Measurements from ENCODE around the gene MCF2L2. TPM values are rescaled to one million over a fixed set of nuclear protein-coding genes. Genes with fewer than 3 reads are reported as not detected.
"Not testable (repeated sequence)": the region's sequence is repeated elsewhere in the genome, so short reads cannot be mapped to it uniquely, and the experiment has no call there.

MCF2L2 gene
- total RNA-seq, 1 experiment from 2014 or later = 12.2 TPM

DNA sequence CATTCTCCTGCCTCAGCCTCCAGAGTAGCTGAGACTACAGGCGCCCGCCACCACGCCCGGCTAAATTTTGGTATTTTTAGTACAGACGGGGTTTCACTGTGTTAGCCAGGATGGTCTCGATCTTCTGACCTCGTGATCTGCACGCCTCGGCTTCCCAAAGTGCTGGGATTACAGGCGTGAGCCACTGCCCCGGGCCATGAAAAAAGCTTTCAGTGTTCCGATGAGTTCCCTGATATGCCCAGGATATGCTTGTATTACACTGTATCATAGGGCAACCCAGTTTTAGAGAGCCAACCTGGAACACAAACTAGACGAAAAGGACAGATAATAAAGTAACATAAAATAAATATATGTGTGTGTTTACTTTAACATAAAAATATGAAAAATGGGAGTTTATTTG, 37.3 kb upstream of the MCF2L2 start:
- H3K27ac ChIP-seq (ENCODE audit: low read length); H3K9me3 ChIP-seq (ENCODE audit: low read length); H3K27me3 ChIP-seq (ENCODE audit: low read length); H3K4me3 ChIP-seq (ENCODE audit: low read length); H3K9me2 ChIP-seq (replicated peaks; ENCODE audit: insufficient read depth, low read length); DNase-seq; H3K9ac ChIP-seq (ENCODE audit: low read length); H3K36me3 ChIP-seq (ENCODE audit: insufficient read depth, low read length); H3K4me2 ChIP-seq (ENCODE audit: low read depth, low read length, poor library complexity, severe bottlenecking); H4K20me1 ChIP-seq (ENCODE audit: insufficient read depth, low read depth, low read length); H2AFZ ChIP-seq (ENCODE audit: low read length); H3K79me2 ChIP-seq (ENCODE audit: low read length): not testable (repeated sequence)
- peaks cover 19% of the 10 kb centered on the region for H3K4me1 ChIP-seq (ENCODE audit: low read length)

DNA sequence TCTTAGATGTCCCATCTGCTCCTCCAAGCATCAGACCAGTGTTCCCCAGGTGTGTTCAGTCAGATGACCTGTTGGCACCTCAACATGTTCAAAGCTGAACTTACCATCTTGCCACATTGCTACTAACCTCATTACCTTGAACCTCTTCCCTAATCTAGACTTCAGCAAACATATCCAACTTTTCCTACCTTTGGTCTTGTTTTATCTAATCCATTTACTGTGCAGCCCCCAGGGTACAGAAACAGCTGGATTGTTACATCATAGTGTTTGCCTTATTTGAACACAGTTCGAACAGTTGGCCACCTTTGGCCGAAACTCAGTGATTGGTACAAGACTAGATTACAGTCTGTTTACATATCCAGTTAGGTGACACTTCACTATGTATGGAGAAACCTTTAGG, 36.1 kb upstream of the MCF2L2 start:
- no peaks in the 10 kb centered on the region for H3K79me2 ChIP-seq (ENCODE audit: low read length)
- H3K9ac ChIP-seq (ENCODE audit: low read length) = no peak overlapping the region
- H4K20me1 ChIP-seq (ENCODE audit: insufficient read depth, low read depth, low read length) = no peaks in the 10 kb centered on the region
- no peaks in the 10 kb centered on the region for H3K36me3 ChIP-seq (ENCODE audit: insufficient read depth, low read length)
- no peaks in the 10 kb centered on the region for H3K27me3 ChIP-seq (ENCODE audit: low read length)
- no peak overlapping the region for H3K4me3 ChIP-seq (ENCODE audit: low read length)
- H2AFZ ChIP-seq (ENCODE audit: low read length) = no peak overlapping the region
- no peak overlapping the region for H3K4me2 ChIP-seq (ENCODE audit: low read depth, low read length, poor library complexity, severe bottlenecking)
- no peaks in the 10 kb centered on the region for H3K9me2 ChIP-seq (replicated peaks; ENCODE audit: insufficient read depth, low read length)
- DNase-seq = no peak
- H3K27ac ChIP-seq (ENCODE audit: low read length) = no peak overlapping the region
- peaks cover 27% of the 10 kb centered on the region for H3K4me1 ChIP-seq (ENCODE audit: low read length)
- H3K9me3 ChIP-seq (ENCODE audit: low read length) = no peaks in the 10 kb centered on the region

DNA sequence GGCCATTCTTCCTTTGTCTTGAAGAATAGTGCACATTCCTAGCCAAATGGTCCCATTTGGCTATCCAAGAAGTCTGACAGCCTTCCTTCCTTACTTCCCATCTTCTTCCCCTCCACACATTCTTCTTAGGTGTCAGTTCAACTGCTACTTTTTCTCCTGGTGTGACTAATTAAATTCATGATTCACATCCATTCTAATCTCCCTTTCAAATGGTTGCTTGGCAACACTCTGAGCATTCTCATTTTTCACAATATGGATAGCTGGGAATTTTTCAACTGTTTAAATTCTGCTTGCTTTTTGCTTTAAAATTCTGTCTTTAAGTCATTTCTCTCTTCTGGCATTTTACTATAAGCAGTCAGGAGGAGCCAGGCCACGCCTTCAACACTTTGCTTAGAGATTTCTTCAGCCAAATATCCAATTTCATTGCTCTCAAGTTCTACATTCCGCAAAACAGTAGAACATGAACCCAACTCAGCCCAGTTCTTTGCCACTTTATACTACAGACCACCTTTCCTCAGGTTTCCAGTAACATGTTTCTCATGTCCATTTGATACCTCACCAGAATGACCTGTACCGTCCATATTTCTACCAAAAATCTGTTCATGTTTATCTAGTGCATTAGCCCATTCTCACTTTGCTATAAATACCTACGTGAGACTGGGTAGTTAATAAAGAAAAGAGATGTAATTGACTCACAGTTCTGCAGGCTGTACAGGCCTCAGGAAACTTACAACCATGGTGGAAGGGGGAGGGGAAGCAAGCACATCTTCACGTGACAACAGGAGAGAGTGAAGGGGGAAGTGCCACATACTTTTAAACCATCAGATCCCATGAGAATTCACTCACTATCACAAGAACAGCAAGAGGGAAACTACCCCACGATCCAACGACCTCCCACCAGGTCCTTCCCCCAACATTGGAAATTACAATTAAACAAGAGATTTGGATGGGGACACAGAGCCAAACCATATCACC, 31.9 kb upstream of the MCF2L2 start:
- peak overlapping the region; percentile 61 for H3K4me2 ChIP-seq (ENCODE audit: low read depth, low read length, poor library complexity, severe bottlenecking)
- peaks cover 20% of the 10 kb centered on the region for H3K4me1 ChIP-seq (ENCODE audit: low read length)
- peak overlapping the region; percentile 33; the same call in 1 of the 2 replicates for H3K27ac ChIP-seq (ENCODE audit: low read length)
- no peaks in the 10 kb centered on the region for H3K9me3 ChIP-seq (ENCODE audit: low read length)
- H4K20me1 ChIP-seq (ENCODE audit: insufficient read depth, low read depth, low read length) = no peaks in the 10 kb centered on the region
- H3K9ac ChIP-seq (ENCODE audit: low read length) = peak overlapping the region; percentile 34
- H3K79me2 ChIP-seq (ENCODE audit: low read length) = no peaks in the 10 kb centered on the region
- DNase-seq = peak; percentile 87
- peak overlapping the region; percentile 46 for H3K4me3 ChIP-seq (ENCODE audit: low read length)
- H3K36me3 ChIP-seq (ENCODE audit: insufficient read depth, low read length) = peaks cover 5% of the 10 kb centered on the region; the same call in 1 of the 2 replicates
- peak overlapping the region; percentile 67 for H2AFZ ChIP-seq (ENCODE audit: low read length)
- no peaks in the 10 kb centered on the region for H3K9me2 ChIP-seq (replicated peaks; ENCODE audit: insufficient read depth, low read length)
- no peaks in the 10 kb centered on the region for H3K27me3 ChIP-seq (ENCODE audit: low read length)

DNA sequence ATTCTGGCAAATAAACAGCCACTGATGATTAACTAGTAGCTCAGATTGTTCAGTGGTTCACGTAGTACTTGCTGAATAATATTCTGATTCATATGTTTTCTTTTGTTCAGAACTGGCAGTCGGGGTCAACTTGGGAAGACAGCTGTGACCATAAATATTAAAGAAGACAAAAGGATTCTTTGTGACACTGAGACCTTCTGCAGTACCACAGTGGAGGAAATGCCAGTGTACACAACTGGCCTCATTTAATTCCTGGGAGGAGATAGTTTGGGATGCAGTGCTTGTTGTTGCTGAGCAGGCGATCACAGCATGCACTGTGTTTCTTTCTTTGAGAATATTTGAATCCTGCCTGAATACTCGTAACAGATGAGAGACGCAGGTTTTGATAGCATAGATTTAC, 26.7 kb upstream of the MCF2L2 start:
- Histone ChIP-seq H3K79me2 (ENCODE audit: low read length) (peaks cover 7% of the 10 kb centered on the region), H3K4me1 (ENCODE audit: low read length) (peaks cover 11% of the 10 kb centered on the region), H4K20me1 (ENCODE audit: insufficient read depth, low read depth, low read length) (no peaks in the 10 kb centered on the region), H3K9me3 (ENCODE audit: low read length) (no peaks in the 10 kb centered on the region), H3K36me3 (ENCODE audit: insufficient read depth, low read length) (peaks cover 21% of the 10 kb centered on the region; the same call in 1 of the 2 replicates), H2AFZ (ENCODE audit: low read length) (no peak overlapping the region), H3K4me2 (ENCODE audit: low read depth, low read length, poor library complexity, severe bottlenecking) (no peak overlapping the region), H3K4me3 (ENCODE audit: low read length) (no peak overlapping the region), H3K9me2 (replicated peaks; ENCODE audit: insufficient read depth, low read length) (no peaks in the 10 kb centered on the region), H3K27me3 (ENCODE audit: low read length) (no peaks in the 10 kb centered on the region), H3K9ac (ENCODE audit: low read length) (no peak overlapping the region), H3K27ac (ENCODE audit: low read length) (no peak overlapping the region)
- no peak for DNase-seq

DNA sequence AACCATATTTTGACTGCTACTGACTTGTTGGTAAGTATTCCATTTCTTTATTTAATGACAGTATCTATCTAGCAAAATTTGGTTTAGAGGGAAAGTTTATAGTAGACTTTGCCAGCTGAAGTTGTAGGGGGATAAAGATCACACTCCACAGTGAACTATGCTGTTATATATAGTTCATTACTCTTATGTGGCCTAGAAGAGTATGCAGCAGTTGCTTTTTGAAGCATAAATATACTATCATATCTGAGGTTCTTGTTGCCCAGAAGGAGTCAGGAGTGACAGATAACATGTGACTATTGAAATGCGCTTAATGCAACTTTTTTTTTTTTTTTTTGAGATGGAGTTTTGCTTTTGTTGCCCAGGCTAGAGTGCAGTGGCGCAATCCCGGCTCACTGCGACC, 25.6 kb upstream of the MCF2L2 start:
- Histone ChIP-seq H3K9ac (ENCODE audit: low read length) (no peak overlapping the region), H3K4me2 (ENCODE audit: low read depth, low read length, poor library complexity, severe bottlenecking) (no peak overlapping the region), H2AFZ (ENCODE audit: low read length) (no peak overlapping the region), H3K9me3 (ENCODE audit: low read length) (no peaks in the 10 kb centered on the region), H3K27ac (ENCODE audit: low read length) (no peak overlapping the region), H3K4me1 (ENCODE audit: low read length) (peaks cover 12% of the 10 kb centered on the region), H3K79me2 (ENCODE audit: low read length) (peaks cover 16% of the 10 kb centered on the region), H3K4me3 (ENCODE audit: low read length) (no peak overlapping the region), H3K9me2 (replicated peaks; ENCODE audit: insufficient read depth, low read length) (no peaks in the 10 kb centered on the region), H4K20me1 (ENCODE audit: insufficient read depth, low read depth, low read length) (no peaks in the 10 kb centered on the region), H3K27me3 (ENCODE audit: low read length) (no peaks in the 10 kb centered on the region), H3K36me3 (ENCODE audit: insufficient read depth, low read length) (peaks cover 21% of the 10 kb centered on the region; the same call in 1 of the 2 replicates)
- DNase-seq = no peak

DNA sequence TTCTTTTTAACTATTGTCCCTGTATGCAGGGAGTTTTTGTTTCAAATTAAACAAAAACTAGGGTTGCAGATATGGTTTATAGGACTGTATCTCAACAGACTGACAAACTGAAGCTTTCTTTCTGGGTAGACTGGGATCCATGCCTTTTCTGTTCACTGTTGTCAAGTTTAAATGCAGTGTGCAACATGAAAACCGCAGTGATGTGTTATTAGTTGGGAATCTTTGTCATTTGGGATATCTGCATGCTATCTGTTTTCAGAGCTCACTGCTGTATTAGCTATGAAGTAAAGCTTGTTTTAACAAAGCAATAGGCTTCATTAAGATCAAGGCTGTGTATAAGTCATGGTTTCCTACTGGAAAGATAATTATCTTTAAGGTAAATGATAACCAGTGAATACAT, 21.4 kb upstream of the MCF2L2 start:
- Histone ChIP-seq H3K9ac (ENCODE audit: low read length) (no peak overlapping the region; the same call in 1 of the 2 replicates), H2AFZ (ENCODE audit: low read length) (no peak overlapping the region)

DNA sequence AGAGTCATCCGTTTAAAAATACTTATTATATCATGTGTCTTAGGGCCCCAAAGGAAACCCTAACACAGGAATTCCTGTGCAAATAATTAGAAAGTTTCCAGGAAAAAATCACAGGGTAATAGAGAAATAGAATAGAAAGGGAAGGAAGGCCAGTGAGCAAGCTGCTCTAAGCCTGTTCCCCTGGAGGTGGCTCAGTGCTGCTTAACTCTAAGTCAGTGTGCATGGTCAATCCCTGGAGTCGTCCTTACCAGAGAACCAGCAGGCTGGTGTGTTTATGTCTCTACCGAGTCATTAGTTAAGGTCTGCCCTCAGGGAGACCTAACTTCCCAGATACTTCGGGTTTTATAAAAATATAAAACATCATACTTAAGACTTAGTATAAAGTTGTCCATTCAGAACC, 21.0 kb upstream of the MCF2L2 start:
- peak overlapping the region; percentile 80 for H3K9ac ChIP-seq (ENCODE audit: low read length)
- no peaks in the 10 kb centered on the region for H4K20me1 ChIP-seq (ENCODE audit: insufficient read depth, low read depth, low read length)
- peak overlapping the region; percentile 80; the same call in 1 of the 2 replicates for H3K4me3 ChIP-seq (ENCODE audit: low read length)
- DNase-seq = peak; percentile 56
- peaks cover 30% of the 10 kb centered on the region for H3K79me2 ChIP-seq (ENCODE audit: low read length)
- peaks cover 3% of the 10 kb centered on the region; the same call in 1 of the 2 replicates for H3K9me3 ChIP-seq (ENCODE audit: low read length)
- H3K27ac ChIP-seq (ENCODE audit: low read length) = no peak overlapping the region
- H3K36me3 ChIP-seq (ENCODE audit: insufficient read depth, low read length) = peaks cover 11% of the 10 kb centered on the region; the same call in 1 of the 2 replicates
- H3K4me1 ChIP-seq (ENCODE audit: low read length) = peaks cover 28% of the 10 kb centered on the region
- no peak overlapping the region for H2AFZ ChIP-seq (ENCODE audit: low read length)
- no peaks in the 10 kb centered on the region for H3K27me3 ChIP-seq (ENCODE audit: low read length)
- no peaks in the 10 kb centered on the region for H3K9me2 ChIP-seq (replicated peaks; ENCODE audit: insufficient read depth, low read length)
- H3K4me2 ChIP-seq (ENCODE audit: low read depth, low read length, poor library complexity, severe bottlenecking) = peak overlapping the region; percentile 87

More for the DNA sequence above, 21.4 kb upstream of the MCF2L2 start:
- Histone ChIP-seq H3K4me3 (ENCODE audit: low read length) (no peak overlapping the region), H3K36me3 (ENCODE audit: insufficient read depth, low read length) (peaks cover 12% of the 10 kb centered on the region; the same call in 1 of the 2 replicates), H4K20me1 (ENCODE audit: insufficient read depth, low read depth, low read length) (no peaks in the 10 kb centered on the region), H3K79me2 (ENCODE audit: low read length) (peaks cover 30% of the 10 kb centered on the region), H3K4me1 (ENCODE audit: low read length) (peaks cover 28% of the 10 kb centered on the region), H3K27me3 (ENCODE audit: low read length) (no peaks in the 10 kb centered on the region), H3K9me2 (replicated peaks; ENCODE audit: insufficient read depth, low read length) (no peaks in the 10 kb centered on the region), H3K4me2 (ENCODE audit: low read depth, low read length, poor library complexity, severe bottlenecking) (peak overlapping the region; percentile 87), H3K27ac (ENCODE audit: low read length) (no peak overlapping the region), H3K9me3 (ENCODE audit: low read length) (no peaks in the 10 kb centered on the region)
- DNase-seq = no peak

DNA sequence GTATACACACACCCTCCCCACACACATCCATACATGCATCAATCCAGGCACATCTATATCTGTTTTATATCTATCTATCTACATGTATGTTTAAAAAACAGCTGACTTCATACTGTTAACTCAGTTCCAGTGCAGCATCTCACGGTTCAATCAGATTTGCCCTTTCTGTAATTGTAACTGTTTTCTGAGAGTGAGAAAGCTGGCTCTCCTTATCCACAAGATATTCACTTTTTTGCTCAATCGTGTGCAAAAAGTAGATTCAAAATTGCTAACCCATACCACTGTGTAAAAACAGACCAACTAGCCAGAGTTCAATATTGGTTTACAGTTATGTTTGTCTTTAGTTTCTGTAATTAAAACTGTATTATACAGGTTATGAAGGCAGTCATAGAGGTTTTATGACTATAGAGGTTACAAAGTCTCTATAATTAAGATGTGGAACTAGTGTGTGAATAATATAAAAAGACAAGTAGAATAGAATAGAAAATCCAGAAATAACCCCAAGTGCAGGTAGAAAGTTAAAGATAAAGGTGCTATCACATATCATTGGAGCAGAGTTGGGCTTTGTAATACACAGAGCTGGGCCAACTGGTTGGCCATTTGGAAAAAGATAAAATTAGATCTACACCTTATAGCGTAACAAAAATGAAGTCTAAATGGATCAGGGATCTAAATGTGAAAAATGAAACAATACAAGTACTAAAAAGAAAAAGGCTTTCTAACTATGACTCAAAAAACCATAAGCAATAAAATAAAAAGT, 20.1 kb upstream of the MCF2L2 start:
- peak overlapping the region; percentile 80 for H3K9ac ChIP-seq (ENCODE audit: low read length)
- peak; percentile 54 for DNase-seq
- H3K27ac ChIP-seq (ENCODE audit: low read length) = no peak overlapping the region
- peaks cover 30% of the 10 kb centered on the region for H3K79me2 ChIP-seq (ENCODE audit: low read length)
- H3K36me3 ChIP-seq (ENCODE audit: insufficient read depth, low read length) = peaks cover 11% of the 10 kb centered on the region
- H3K4me2 ChIP-seq (ENCODE audit: low read depth, low read length, poor library complexity, severe bottlenecking) = peak overlapping the region; percentile 87
- peaks cover 11% of the 10 kb centered on the region for H3K9me3 ChIP-seq (ENCODE audit: low read length)
- peaks cover 28% of the 10 kb centered on the region for H3K4me1 ChIP-seq (ENCODE audit: low read length)
- peak overlapping the region; percentile 80 for H3K4me3 ChIP-seq (ENCODE audit: low read length)
- no peaks in the 10 kb centered on the region; the same call in 1 of the 2 replicates for H3K27me3 ChIP-seq (ENCODE audit: low read length)
- no peak overlapping the region for H2AFZ ChIP-seq (ENCODE audit: low read length)
- H4K20me1 ChIP-seq (ENCODE audit: insufficient read depth, low read depth, low read length) = no peaks in the 10 kb centered on the region
- no peaks in the 10 kb centered on the region for H3K9me2 ChIP-seq (replicated peaks; ENCODE audit: insufficient read depth, low read length)
